Tibial artery (tissue), 4 donors: Measurements from ENCODE around the gene KIF12.

ENCODE experiments used
- DNase-seq, 2 donors: peaks; one replicate each; pipeline ENCODE4 v3.0.0-alpha.2; 2019
- H3K27ac ChIP-seq, 2 donors: fragments of 200-600 bp; sonication (generic) in 1 of 2; 1 replicate in 1 of 2; 2 replicates in 1 of 2; pipeline ENCODE4 v1.5.1; 2018 to 2019; ENCODE audit warnings: mild to moderate bottlenecking in 1 of 2
- H3K27me3 ChIP-seq, 2 donors: fragments of 200-600 bp; sonication (generic) in 1 of 2; one replicate each; pipeline versions ENCODE4 v1.5.1 to v1.6.0; 2016 to 2019
- H3K36me3 ChIP-seq, 3 donors: fragments of 200-600 bp; sonication (generic) in 2 of 3; one replicate each; pipeline ENCODE4 v1.5.1; 2016 to 2019; ENCODE audit warnings: mild to moderate bottlenecking in 2 of 3
- H3K4me1 ChIP-seq, 4 donors: fragments of 200-600 bp; sonication (generic) in 2 of 4; 1 replicate in 3 of 4; 2 replicates in 1 of 4; pipeline ENCODE4 v1.5.1; 2016 to 2019
- H3K4me3 ChIP-seq, 2 donors: fragments of 200-600 bp; sonication (generic) in 1 of 2; 1 replicate in 1 of 2; 2 replicates in 1 of 2; pipeline ENCODE4 v1.5.1; 2018 to 2019; ENCODE audit warnings: mild to moderate bottlenecking in 2 of 2
- H3K9me3 ChIP-seq, 3 donors: fragments of 200-600 bp; sonication (generic) in 1 of 3; one replicate each; pipeline ENCODE4 v1.5.1; 2016 to 2019
- CTCF ChIP-seq, 2 experiments: fragments of 200-600 bp in 1 of 2; fragments of 450-650 bp in 1 of 2; IDR thresholded peaks; one replicate each; pipeline ENCODE4 v1.5.1; 2017 to 2019; ENCODE audit warnings: antibody characterized with exemption in 2 of 2, mild to moderate bottlenecking in 1 of 2, moderate library complexity in 1 of 2
- intact Hi-C: fragments of 100-400 bp; cut with DNase I; formaldehyde crosslinking; loops from one replicate; pipeline ENCODE4 v1.15.0; 2023; ENCODE audit warnings: low total_unique reads

Gene KIF12

GRCh38 chr9:114080773-114081440, 18.2 kb downstream of the KIF12 start:
- H3K4me3 ChIP-seq, result no peak overlapping the region
- DNase-seq, result no peak

GRCh38 chr9:114080195-114080772, 18.8 kb downstream of the KIF12 start:
- Histone ChIP-seq H3K4me1 (peaks cover 0 to 13% (median 2%) of the 10 kb centered on the region in 4 donors), H3K27ac (no peak overlapping the region)

More at GRCh38 chr9:114080773-114081440, 18.2 kb downstream of the KIF12 start:
- no peaks in the 10 kb centered on the region for H3K27me3 ChIP-seq
- H3K36me3 ChIP-seq, result no peaks in the 10 kb centered on the region
- no peak overlapping the region for H3K27ac ChIP-seq
- peaks cover 0 to 13% (median 2%) of the 10 kb centered on the region in 4 donors for H3K4me1 ChIP-seq
- H3K9me3 ChIP-seq, result no peaks in the 10 kb centered on the region
- intact Hi-C loops, result loop anchor here (10.0 kb wide), 1 partner anchor 204 kb away; no protein-coding TSS in a partner anchor
- no peak for TF ChIP-seq CTCF (IDR thresholded peaks at IDR 0.05)

GRCh38 chr9:114078781-114079156, 20.3 kb downstream of the KIF12 start:
- Histone ChIP-seq H3K27me3 (no peaks in the 10 kb centered on the region), H3K9me3 (no peaks in the 10 kb centered on the region), H3K4me3 (no peak overlapping the region), H3K27ac (no peak overlapping the region), H3K36me3 (no peaks in the 10 kb centered on the region), H3K4me1 (peaks cover 0 to 13% (median 2%) of the 10 kb centered on the region in 4 donors)
- no peak for DNase-seq
- TF ChIP-seq CTCF (IDR thresholded peaks at IDR 0.05), result no peak
- intact Hi-C loops, result no loop called here

More at GRCh38 chr9:114080195-114080772, 18.8 kb downstream of the KIF12 start:
- Histone ChIP-seq H3K9me3 (no peaks in the 10 kb centered on the region), H3K36me3 (no peaks in the 10 kb centered on the region), H3K27me3 (no peaks in the 10 kb centered on the region), H3K4me3 (no peak overlapping the region)
- no peak for TF ChIP-seq CTCF (IDR thresholded peaks at IDR 0.05)
- no peak for DNase-seq
- intact Hi-C loops, result loop anchor here (10.0 kb wide), 1 partner anchor 205 kb away; no protein-coding TSS in a partner anchor

- intact Hi-C loops, result no loop called here
- no peak for TF ChIP-seq CTCF (IDR thresholded peaks at IDR 0.05)
- H3K36me3 ChIP-seq, result no peaks in the 10 kb centered on the region
- peaks cover 0 to 13% (median 2%) of the 10 kb centered on the region in 4 donors for H3K4me1 ChIP-seq
- H3K27ac ChIP-seq, result no peak within 1 kb of the TSS
- H3K9me3 ChIP-seq, result no peaks in the 10 kb centered on the region
- DNase-seq, result peak in 1 of 2 donors; percentile 53
- H3K4me3 ChIP-seq, result no peak within 1 kb of the TSS
- no peaks in the 10 kb centered on the region for H3K27me3 ChIP-seq
These were observed 20.9 kb downstream of the KIF12 start, which contains the start of gene AMBP for GRCh38 chr9:114078021-114078780. TSS of gene AMBP (minus strand) at chr9:114078300. CDS start at chr9:114078209, 91 bp downstream.

- Histone ChIP-seq H3K4me3 (no peak overlapping the region), H3K9me3 (no peaks in the 10 kb centered on the region), H3K36me3 (no peaks in the 10 kb centered on the region), H3K4me1 (peaks cover 0 to 16% (median 7%) of the 10 kb centered on the region in 4 donors), H3K27me3 (no peaks in the 10 kb centered on the region), H3K27ac (no peak overlapping the region)
- TF ChIP-seq CTCF (IDR thresholded peaks at IDR 0.05), result no peak
- intact Hi-C loops, result no loop called here
- DNase-seq, result no peak
These were observed 21.8 kb downstream of the KIF12 start for GRCh38 chr9:114077162-114077837.
